GM19455 (cell line): ENCODE measurements around the gene TPCN2.

ENCODE experiments used
- ATAC-seq: cut with Tn5 transposase; IDR thresholded peaks from one replicate; pipeline ENCODE4 v1.9.1; 2021; ENCODE audit not compliant: unreplicated experiment

The TPCN2 gene

DNA sequence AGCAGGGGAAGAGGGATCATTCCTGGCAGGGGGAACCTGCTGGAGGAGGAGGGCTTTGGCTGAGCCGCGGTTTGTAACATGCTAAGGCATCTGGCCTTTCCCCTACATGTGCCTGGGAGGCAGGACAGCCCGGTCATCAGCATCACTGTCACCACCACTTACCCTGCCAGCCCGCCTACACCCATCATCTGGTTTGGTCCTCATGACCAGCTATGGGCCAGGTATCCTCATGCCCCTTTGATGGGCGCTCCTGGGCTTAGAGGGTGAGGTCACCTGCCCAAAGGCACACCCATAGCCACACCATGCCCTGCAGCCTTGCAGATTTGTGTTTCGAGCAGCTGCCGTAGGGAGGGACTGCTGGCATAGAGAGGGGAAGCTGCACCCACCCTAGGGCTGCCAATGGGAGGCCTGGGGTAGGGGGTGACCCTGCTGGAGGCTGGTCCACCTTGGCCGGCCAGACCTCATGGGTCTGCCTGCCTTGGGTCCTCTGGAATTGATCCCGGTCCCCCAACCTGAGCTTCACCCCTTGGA, 38.3 kb upstream of the TPCN2 start:
- ATAC-seq = no peak

GRCh38 chr11:69010964-69011623, 37.6 kb upstream of the TPCN2 start:
- no peak for ATAC-seq

- no peak for ATAC-seq
These were observed 37.1 kb upstream of the TPCN2 start for GRCh38 chr11:69011624-69012091.

DNA sequence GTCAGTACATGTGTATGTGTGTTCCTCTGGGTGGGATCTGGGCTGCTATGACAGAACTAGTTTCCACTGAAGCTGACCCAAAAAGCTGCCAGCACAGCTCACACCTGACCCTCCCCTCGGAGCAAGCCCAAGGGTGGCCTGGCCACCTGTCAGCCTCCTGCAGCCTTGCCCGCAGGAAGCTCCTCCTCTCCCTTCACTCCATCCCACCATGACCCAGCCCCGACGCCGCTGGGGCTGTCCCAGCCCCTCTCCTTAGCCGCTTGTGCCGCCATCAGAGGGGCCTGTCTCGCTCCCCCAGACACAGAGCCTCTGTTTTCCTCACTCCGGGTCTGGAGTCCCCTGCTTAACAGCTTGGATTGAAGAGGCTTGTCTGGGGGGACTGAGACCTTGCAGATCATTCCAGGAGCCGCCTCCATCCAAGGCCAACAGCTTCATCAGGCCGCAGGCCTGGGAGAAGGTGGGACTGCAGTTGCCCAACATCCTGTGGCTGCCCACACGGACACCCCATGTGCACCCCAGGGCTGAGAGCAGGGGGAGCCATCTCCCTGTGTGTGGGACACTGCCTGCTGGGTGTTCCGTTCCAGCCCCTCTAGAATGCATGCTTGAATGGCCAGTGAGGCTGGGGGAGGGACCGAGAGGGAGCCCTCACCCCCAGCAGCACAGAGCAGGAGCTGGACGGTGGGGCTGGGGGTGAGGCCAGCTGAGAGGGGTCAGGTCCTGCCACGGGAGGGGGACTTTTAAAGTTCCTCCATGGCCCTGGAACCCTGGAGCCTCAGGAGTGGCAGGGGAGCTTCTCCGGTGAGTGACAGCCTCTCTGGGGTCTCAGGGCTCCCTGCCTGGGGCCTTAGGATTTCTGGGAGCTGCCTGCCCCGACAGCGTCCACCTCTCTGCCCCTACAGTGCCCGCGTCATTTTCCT, 36.4 kb upstream of the TPCN2 start:
- ATAC-seq = no peak

DNA sequence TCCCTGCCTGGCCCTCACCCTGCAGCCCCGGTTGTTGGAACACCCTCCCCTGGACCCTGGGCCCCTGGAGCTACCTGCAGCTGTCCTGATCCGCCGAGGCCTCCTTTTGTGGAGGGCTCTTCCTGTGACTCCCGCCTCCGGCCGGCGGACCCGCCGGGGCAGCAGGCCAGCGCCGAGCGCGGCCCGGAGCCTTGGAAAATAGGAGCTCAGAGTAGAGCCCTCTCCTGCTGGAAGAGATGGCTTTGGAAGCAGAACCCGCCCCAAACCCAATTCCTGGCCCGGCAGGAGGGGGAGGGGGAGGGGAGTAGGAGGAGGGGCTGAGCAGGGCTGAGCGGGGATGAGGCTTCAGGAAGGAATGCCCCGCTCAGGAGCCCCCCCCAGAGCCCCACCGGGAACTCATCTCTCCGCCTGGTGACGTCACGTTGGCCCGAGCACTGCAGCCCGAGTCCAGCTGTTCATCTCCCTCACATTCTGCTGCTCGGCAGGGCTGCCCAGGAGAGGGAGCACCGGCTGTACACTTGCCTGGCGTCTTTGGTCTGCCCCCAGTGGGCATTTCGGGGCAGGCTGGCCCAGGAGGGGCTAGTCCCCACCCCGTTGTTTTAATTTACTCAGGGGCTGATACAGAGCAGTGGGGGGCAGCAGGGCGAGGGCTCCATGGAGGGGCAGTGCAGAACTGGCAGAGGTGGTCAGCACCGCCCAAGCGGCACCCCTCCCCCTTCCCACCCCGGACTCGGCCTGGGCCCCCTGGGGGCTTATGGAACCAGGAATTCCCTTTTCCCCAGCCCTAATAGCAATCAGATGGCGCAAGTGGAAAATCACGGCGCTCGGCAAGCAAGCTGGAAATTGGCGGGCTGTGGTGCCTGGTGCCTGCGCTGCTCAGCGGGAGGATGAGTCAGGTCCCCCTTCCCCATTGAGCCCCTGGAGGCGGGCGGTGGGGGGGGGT, 35.5 kb upstream of the TPCN2 start, which contains the start of gene MRGPRF:
Gene MRGPRF (minus strand): TSS at position 238 of the 943 bp plus-strand sequence. CDS start 3,345 bp downstream, outside the sequence.
- ATAC-seq = no peak

GRCh38 chr11:69014084-69014851, 34.5 kb upstream of the TPCN2 start:
- ATAC-seq = no peak

- ATAC-seq = no peak
These were observed 33.7 kb upstream of the TPCN2 start for GRCh38 chr11:69014898-69015549.

GRCh38 chr11:69017951-69018350, 30.8 kb upstream of the TPCN2 start:
- no peak for ATAC-seq

- ATAC-seq = no peak
These were observed 29.8 kb upstream of the TPCN2 start for GRCh38 chr11:69018924-69019323.

- ATAC-seq = no peak
These were observed 26.5 kb upstream of the TPCN2 start for GRCh38 chr11:69022260-69022659.

DNA sequence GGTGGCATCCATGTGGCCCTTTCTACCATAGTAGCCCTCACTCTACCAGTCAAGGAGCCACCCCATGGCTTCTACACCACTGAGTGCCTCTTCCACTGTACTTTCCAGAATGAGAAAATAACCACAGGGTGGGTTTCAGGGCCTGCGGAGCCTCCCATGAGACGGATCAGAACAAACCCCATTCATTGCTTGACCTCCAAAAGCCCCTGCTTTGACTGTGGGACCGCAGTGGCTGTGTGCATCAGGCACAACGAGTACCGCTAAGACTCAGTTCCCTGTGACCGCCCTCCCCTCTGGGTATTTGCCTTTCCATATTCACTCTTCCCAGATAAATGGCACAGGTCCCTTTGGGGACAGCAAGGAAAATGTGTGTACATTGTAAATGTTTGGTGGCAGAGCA, 24.2 kb upstream of the TPCN2 start:
- ATAC-seq = no peak

DNA sequence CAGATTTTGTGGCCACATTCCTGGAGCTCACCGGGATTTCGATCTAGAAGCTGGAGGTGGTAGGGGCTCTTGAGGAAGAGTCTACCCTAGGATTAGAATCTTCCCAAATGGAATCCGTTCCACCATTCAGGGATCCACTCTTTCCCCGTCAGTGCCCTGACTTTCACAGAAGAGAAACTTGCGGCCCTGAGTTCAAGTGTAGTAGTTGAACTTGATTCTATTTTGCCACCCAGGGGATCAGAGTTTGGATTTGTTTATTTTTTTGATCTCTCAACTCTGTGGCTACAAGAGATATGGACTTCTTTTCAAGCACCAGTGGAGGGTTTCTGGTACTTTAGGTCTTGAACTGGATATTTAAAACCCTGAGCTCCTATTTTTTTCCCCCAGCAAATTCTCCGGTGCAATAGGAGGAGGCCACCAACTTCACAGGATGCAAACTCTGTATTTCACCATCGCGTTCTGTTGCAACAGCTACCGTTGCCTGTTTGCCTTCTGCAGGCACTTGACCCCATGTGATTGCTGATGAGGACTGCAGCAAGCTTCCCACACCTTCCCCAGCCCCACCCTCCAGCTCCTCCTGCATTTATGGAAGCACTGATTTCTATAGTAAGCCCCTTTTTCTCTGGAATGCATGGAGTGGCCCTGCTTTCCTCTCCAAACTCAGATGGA, 20.9 kb upstream of the TPCN2 start:
- ATAC-seq = no peak

DNA sequence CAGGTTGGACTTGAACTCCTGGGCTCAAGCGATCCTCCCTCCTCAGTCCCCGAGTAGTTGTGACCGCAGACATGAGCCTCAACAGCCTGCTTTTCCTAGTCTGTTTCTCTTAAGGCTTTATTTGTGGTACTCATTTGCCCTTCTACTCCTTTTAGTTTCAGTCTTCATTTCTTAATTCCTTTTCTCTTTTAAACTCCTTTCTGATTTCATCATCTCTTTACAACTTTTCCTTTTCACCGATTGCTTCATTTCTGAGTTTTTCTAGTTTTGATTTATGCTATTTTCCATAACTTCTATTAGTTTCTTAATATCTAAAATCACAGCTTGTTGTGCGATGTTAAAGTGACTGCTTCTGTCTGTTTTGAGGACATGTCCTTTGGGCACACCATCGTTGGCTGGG, 18.4 kb upstream of the TPCN2 start:
- no peak for ATAC-seq

DNA sequence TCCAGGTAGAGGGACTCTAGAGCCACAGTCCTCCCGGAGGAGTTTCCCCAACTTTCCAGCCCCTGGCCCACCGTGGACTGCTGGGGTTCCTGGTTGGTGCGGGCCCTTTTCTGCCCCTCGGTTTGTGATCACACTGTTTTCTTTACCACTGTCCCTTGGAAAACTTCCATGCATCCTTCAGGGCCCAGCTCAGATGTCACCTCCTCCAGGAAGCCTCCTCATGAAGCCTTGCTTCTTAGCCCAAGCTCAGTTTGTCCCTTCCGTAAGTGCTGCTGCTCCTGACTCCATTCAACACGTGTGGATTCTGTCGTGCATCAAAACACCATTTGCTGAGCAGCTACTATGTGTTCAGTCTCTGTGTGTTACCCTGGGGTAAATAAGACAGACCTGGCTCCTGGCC, 15.9 kb upstream of the TPCN2 start:
- no peak for ATAC-seq

- ATAC-seq = no peak
These were observed 15.3 kb upstream of the TPCN2 start for GRCh38 chr11:69033431-69033830.

DNA sequence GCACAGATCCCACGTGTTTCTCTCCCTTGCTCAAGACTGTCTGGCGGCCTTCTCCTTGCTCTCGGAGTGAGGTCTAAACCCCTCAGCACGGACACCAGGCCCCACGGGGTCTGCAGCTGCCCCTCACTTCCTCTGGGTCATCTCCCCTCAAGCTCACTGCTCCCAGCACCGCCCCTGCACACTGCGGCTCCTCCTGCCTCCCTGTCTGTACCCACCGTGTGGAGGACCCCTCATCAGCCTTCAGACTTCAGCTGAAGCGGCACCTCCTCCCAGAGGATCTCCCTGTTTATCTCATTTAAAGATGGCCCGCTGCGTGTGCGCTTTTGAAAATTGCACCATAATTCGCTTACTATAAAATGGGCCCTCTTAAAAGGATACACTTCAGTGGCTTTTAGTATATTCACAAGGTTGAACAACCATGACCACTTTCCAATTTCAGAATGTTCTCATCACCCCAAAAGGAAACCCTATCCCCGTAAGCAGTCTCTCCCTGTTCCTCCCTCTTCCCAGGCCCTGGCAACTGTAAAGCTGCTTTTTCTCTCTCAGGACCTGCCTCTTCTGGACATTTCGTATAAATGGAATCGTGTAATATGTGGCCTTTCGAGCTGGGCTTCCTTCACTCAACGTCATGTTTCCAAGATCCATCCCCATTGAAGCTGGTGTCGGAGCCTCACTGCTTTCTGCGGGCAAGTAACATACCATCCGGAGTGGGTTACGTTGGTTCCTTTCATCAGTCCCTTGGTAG, 14.4 kb upstream of the TPCN2 start:
- no peak for ATAC-seq

GRCh38 chr11:69035150-69035945, 13.4 kb upstream of the TPCN2 start:
- ATAC-seq = no peak
